Stimulated activated naive CD8-positive, alpha-beta T cell treated with anti-CD3 and anti-CD28 coated beads, Interleukin-15, Interleukin-2, amounts not matched to agents 100 U/mL and 50 U/mL, for 24 hours (primary cell): ENCODE results near the gene KIF3B.
"Not testable (repeated sequence)": the region's sequence is repeated elsewhere in the genome, so short reads cannot be mapped to it uniquely, and the experiment has no call there.

Experiments
- ATAC-seq: fragments of 150-1000 bp; cut with Tn5 transposase; one replicate; pipeline ENCODE4 v1.10.0; 2021
- DNase-seq: peaks from one replicate; pipeline ENCODE4 v3.0.0; 2021

The KIF3B gene

DNA sequence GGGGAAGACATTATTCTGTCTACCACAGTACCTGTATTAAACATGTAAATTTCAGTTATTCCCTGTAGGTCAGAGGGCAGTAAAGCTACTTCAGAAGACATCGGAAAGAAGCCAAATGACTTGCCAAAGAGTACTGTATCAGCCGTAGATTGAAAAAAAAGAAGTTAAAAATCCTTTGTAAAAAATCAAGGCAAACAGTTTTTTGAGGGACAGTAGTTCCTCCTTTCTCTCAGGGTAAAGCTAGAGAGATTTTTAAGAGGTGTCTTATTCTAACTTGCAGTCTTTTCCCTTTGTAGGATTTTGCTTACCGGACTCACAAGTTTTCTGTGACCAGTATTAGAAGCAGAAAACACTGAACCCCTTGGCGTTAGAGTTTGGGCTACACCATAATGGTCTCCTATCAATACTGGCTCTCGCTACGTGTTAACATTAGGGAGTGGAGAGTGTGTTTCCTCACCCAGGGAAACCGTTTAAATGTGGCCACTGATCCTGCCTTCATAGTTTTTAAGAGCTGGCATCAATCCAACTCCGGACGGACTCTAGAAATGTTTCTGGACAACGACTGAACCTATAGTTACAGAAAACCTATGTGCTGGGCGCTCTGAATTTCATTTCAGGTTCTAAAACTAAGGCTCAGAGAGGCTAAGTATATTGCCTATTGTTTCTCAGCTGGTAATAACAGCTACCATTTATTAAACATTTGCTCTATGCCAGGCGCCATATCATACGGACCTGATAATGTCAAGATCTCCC lies 79.3 kb downstream of the KIF3B start:
- no peak for DNase-seq

DNA sequence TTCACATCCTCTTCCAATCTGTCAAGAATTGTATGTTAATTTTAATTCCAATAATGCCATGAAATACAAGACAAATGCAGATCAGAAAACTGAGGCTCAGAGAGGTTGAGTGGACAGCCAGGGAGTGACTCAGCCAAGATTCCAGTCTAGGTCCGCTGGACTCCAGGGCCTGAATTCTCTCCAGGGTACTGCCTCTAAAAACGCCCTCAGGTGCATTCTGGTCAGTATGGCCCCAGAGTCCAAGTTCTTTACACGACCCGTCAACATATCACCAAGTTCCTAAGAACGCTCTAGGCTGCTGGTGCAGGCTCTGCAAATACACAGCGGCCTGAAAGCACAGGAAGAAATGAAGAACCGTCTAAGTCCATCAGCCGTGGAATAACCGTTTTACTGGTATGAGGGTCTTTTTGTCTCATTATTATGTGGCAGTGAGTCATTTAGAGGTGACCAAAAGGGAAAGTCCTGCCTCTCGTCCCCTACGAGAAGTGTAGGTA lies 80.0 kb downstream of the KIF3B start:
- DNase-seq (no peak), ATAC-seq (no peak)

More for the DNA sequence above, 79.3 kb downstream of the KIF3B start:
- no peak for ATAC-seq

DNA sequence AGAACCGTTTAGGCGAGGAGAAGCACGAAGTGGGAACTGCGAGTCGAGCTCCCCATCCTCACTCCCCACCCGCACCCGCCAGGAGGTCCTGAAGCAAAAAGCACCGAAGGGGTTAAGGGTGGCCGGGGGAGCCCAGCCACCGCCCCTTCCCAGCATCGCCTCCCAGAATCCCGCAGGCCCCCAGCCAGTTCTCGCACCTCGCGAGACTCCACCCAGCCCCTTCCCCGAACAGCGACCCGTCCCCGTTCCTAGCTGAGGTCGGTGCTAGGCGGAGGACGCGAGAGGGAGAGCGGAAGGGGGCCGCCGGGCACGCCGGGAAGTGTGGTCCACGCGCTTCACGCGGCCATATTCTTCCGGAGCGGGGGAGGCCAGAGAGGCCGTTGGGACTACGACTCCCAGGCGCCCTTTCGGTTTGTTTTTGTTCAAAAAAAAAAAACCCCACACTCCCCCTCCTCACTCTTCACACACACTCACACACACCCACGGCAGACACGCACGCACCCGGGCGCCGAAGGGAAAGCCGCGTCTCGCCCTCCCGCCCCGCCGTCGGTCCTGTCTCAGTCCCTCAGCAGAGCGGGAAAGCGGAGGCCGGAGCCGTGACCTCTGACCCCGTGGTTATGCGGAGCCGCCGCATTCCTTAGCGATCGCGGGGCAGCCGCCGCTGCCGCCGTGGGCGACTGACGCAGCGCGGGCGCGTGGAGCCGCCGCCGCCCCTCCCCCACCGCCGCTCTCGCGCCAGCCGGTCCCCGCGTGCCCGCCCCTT lies 80.6 kb downstream of the KIF3B start, which contains the start of gene ASXL1:
TSS of gene ASXL1 (plus strand) at position 463 of the 763 bp plus-strand sequence. CDS start 445 bp downstream, outside the sequence.
- DNase-seq (peak; percentile 95), ATAC-seq (peak; percentile 91)

DNA sequence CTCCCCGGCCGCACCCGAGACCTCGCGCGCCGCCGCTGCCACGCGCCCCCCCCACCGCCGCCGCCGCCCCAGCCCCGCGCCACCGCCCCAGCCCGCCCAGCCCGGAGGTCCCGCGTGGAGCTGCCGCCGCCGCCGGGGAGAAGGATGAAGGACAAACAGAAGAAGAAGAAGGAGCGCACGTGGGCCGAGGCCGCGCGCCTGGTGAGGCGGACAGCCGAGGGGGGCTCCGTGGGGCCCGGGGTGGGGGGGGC lies 81.1 kb downstream of the KIF3B start:
- DNase-seq (no peak), ATAC-seq (no peak)

DNA sequence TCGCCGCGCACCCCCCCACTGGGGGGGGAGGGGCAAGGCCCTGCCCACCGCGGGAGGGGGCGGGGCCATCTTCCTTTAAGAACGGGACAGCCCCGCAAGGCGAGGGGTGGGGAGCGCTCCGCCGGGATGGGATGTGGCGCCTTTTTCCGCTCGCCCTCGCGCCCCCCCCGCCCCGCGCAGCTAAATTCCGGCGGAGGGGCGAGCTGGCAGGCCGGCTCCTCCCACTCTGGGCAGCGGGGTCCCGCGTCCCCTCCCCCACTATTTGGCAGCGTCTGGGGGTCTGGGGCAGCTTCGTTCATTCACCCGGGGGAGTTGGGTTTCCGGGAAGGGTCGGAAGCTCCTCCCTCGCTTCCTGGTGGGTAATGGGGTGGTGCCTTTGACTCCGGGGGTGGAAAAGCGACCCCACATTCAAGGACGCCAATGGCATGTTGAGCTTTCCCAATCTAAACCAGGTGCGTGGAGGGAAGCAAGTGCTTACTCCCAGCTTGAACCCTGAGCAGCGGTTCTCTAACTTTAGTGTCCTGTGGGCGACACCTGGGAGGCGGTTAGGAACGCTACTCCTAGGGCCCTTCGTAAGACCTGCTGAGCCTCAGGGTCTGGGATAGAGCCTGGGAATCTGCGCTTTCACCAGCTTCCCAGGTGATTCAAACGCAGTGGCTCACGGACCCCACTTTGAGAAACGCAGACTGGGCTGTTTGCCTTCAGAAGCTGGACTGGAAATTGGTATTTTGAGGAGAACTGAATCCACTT lies 81.6 kb downstream of the KIF3B start:
- DNase-seq (peak; percentile 87), ATAC-seq (peak; percentile 14)

DNA sequence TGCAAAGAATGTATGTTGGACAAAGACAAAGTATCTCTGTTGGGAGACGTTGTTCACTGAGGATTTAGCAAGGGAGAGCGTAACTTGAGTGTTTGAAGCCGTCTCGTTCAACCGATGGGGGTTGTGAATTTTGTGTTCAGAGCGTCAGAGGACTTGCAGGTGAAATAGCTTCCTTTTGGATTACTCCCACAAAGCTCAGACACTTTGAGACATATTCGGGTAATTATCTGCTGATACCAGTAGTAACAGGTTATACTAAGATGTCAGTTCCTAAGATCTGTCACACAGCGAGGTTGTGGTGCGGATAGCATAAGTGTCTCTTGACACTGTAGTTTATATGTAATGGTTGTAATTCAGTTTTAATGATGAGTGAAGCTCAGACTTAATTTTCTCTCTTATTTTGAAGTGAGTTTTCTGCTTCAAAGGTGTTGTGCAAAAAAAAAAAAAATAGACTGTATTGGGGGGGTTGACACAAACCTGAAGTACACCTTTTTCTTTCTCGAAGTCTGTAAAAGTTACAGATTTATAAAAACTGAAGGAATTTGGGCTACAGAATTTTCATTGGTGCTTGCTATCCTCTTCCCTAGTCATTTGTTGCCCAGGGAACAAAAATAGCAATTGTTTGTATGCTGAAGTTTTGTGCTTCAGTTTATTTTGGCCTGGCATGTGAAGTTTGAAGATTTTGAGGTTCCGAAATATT lies 82.3 kb downstream of the KIF3B start:
- DNase-seq (no peak), ATAC-seq (no peak)

DNA sequence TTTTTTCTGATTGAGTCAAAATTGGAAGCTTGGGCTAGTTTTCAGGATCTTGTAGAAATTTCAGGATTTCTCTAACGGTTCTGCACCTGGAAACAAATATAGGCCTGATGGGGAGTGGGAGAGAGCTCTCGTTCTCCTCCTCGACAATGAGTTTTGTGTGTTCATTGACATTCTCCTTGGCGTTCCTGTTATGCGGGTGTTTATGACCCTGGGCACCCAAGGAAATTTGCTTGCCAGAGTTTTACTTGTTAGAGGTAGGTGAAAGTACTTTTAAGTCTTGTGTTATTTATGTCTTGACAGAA lies 82.8 kb downstream of the KIF3B start:
- ATAC-seq: no peak
- no peak for DNase-seq

DNA sequence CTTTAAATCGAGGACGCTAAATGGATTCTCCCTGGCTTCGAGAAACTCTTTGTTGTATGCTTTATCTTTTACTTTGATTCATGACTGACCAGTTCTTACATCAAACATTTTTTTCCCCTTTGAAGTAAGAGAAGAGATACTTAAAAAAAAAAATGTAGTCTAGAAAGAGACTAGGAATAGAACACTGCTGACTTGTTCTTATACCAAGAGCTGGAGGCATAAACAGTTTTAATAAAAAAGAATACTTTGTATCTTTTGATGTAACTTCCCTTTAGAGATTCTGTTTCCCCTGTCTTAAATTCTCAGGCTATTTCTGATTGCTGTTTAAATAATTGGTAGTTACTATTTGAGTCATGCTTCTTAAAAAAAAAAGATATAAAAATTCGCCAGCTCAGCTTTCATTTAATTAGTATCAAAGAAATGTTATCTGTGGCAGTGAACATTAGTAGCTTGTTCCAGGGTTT lies 85.5 kb downstream of the KIF3B start:
- DNase-seq (no peak), ATAC-seq (no peak)

DNA sequence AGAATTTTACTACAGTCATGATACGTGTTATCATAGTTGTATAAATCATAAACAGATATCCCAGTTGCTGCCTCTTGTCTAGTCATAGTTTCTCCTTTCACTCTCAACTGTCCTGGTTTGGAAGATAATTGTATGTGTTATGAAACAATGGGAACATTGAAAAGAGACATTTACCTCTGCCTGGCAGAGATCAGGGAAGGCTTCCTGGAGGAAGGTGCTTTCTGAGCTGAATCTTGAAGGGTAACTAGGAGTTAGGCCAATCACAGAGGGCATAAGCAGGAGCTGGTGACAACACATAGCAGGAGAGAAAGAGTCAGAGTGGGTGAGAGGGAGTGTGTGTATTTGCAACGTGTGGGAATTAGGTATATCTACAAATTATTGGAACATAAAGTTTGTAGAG lies 86.0 kb downstream of the KIF3B start:
- no peak for ATAC-seq
- DNase-seq: no peak

DNA sequence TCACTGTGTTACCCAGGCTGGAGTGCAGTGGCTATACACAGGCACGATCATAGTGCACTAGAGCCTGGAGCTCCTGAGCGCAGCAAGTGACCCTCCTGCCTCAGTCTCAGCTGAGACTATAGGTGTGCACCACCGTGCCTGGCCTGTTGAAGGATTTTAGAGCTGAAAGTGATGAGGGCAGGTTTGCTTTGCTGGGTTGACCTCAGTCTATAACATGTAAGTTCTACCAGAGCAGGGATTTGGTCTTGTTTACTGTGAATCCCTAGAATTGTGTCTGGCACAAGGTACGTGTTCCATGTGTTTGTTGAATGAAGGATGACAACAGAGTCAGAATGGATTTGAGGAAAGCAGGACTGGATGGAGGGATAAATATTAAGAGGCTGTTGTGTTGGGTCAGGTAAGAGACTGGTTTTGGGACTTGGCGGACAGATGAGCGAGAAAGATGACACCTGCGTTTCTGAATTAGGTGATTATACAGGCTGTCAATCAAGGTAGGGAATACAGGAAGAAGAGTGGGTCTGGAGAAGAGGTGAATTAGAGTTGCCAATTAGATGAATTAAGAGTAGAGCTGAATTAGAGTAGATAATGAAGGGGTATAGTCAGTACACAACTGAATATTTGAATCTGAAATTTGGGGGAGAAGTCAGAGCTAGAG lies 87.2 kb downstream of the KIF3B start:
- ATAC-seq: no peak
- no peak for DNase-seq

DNA sequence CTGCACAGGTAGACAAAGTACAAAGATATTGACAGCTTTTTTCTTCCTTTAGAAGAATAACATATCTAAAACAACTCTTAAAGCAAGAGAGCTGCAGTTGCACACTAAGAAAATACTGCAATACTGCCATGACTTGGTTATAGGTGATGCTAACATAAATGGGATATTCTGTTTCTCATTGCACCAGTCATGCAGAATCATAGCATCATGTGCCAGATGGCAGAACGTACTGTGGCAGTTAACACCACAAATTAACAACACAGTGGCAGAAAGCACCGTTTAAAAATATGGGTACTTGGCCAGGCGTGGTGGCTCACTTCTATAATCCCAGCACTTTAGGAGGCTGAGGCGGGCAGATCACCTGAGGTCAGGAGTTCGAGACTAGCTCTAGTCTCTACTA lies 88.1 kb downstream of the KIF3B start:
- DNase-seq (no peak), ATAC-seq (no peak)

DNA sequence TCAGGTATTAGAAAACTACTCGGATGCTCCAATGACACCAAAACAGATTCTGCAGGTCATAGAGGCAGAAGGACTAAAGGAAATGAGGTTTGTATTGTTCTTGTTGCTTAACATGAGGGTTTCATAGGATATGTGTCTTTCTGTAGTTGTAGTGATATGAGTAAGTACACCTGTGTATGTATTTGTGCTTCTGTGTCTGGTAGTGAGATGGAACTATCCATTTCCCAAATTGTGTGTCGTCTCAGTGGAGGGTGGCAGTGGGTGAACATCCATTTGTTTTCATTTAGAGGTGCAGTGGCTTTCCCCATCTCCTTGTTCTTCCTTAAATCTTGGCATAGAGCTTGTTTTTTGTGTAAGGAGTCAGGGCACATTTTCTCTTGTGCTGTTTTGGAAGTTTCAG lies 88.9 kb downstream of the KIF3B start:
- peak; percentile 55 for ATAC-seq
- DNase-seq: no peak

DNA sequence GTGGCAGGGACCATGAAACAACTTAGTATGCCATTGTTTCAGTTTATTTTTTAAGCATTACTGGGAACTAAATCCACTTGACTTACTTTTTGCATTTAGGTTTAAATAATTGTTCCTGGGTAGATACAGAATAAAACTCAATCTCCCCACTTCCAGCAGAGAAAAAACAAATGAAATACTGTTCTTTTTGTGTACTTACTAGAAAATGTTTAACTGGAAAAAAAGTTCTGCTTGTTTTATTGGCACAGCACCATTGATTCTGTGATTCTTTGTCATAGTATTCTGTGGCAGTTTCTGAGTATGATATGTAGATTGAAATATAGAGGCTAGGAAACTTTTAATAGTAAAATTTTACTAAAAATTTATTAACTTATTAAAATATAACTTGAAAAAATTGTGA lies 90.9 kb downstream of the KIF3B start:
- DNase-seq (no peak), ATAC-seq (no peak)

DNA sequence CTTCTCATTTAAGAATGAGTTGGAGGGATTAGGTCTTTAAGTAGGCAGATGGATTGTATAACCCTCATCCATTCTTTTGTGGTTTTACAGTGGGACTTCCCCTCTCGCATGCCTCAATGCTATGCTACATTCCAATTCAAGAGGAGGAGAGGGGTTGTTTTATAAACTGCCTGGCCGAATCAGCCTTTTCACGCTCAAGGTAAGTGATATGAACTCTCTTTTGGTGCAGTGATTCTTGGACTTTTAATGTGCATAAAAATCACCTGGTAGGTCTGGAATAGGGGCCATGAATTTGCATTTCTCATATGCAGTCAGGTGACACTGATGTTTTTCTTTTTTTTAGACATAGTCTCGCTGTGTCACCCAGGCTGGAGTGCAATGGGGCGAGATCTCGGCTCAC lies 91.5 kb downstream of the KIF3B start:
- ATAC-seq: no peak
- DNase-seq: no peak

DNA sequence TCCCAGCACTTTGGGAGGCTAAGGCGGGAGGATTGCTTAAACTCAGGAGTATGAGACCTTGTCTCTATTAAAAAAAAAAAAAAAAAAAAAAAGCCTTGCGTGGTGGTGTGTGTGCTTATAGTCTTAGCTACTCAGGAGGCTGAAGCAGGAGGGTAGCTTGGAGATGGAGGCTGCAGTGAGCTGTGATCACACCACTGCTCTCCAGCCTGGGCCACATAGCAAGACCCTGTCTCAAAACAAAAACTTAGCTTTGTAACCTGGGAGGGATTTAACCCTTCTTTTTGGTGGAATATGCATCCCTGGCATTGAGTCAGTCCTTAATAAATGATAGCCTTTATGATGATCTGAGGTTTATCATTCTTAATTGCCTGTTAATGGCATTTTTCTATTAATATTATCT lies 93.4 kb downstream of the KIF3B start:
- no peak for ATAC-seq
- DNase-seq: no peak

DNA sequence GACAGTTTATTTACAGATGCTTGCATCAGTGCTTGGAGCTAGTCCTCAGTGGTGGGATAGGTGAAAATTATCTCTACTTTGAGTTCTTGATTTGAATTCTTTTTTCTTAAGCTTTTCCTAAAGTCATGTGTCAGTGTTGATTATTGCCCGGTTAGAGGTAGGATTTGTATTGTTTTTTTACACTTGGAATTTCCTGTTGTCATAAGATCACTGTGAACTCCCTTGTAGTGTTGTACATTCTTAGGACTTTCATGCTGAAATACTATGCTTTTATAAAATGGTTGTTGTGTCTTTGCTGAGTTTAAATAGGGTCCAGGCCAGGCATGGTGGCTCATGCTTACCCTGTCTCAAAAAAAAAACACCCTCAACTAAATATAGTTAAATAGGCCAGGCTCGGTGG lies 101.0 kb downstream of the KIF3B start:
- no peak for ATAC-seq

DNA sequence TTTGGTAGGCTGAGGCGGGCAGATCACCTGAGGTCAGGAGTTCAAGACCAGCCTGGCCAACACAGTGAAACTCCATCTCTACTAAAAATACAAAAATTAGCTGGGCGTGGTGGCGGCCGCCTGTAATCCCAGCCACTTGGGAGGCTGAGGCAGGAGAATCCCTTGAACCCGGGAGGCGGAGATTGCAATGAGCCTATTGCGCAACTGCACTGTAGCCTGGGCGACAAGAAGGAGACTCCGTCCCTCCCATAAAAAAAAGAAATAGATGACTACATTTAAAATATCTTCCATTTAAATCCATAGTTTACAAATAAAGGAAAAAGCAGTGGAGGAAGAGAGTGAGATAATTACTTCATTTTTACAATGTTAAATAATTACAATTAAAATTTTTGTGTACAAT lies 102.6 kb downstream of the KIF3B start:
- DNase-seq, ATAC-seq: not testable (repeated sequence)

More for the DNA sequence above, 101.0 kb downstream of the KIF3B start:
- DNase-seq: no peak

DNA sequence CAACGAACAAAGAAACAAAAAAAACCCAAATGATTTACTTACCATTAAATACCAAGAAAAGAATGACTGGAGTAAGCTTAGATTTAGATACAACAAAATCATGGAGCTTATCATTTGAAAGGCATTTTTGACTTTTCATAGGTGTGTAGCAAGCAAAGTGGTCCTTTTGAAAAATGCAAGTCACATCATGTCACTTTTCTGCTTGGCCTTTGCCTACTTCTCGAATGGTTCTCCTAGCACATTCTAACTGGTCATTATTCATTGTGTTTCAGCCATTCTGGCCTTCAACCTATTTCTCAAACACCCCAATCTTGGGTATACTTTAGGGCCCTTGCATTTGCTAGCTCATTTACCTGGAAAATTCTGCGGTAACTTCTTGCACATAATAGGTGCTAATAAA lies 103.3 kb downstream of the KIF3B start:
- DNase-seq: no peak
- ATAC-seq: no peak

DNA sequence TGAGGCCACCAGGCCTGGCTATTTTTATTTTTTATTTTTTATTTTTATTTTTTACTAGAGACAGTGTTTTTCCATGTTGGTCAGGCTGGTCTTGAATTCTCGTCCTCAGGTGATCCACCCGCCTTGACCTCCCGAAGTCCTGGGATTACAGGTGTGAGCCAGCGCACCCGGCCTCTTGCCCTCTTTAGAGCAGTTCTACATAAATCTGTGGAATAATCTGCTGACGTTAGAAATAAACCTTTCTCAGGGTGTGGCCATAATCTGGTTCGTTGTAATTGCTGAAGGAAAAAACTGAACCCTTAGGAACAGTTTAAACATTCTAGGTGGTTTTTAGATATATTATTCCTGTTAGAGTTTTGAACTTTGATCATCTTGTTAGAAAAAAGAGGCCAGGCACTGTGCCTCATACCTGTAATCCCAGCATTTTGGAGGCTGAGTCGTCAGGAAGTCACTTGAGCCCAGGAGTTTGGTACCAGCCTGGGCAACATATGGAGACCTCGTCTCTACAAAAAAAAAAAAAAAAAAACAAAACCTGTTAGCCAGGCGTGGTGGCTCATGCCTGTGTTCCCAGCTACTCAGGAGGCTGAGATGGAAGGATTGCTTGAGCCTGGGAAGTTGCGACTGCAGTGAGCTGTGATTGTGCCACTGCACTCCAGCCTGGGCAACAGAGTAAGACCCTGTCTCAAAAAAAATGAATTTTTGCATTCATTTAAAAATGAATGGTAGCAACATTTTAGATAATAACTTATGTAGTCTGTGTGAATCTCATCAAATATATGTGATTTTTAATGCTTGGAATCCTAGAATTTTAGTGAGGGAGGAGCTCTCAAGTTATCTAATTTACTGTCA lies 104.9 kb downstream of the KIF3B start:
- DNase-seq (no peak), ATAC-seq (no peak)

DNA sequence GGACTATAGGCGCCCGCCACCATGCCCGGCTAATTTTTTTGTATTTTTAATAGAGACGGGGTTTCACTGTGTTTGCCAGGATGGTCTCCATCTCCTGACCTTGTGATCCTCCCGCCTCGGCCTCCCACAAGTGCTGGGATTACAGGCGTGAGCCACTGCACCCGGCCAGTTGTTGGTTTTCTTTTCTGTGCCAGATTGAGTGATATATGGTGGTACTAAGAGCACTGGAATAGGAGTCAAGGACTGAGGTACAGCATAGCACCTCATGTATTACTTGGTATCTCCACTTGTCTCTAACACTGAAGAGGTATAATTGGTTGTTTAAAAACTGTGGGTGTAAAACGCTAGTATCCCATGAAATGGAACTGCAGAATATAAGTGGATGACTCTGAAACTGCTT lies 106.0 kb downstream of the KIF3B start:
- not testable (repeated sequence) for DNase-seq, ATAC-seq
